HL-60 (cell line): ENCODE data around the gene AKAP13.

ENCODE experiments used
- GABPA ChIP-seq: IDR thresholded peaks from 2 replicates; pipeline ENCODE4 v1.6.1; 2012; ENCODE audit warnings: low read depth
- POLR2AphosphoS5 ChIP-seq: IDR thresholded peaks from 2 replicates; pipeline ENCODE4 v1.6.1; 2012; ENCODE audit warnings: low read depth
- TF ChIP-seq, protein P1 (sequence below): IDR thresholded peaks from one replicate; pipeline ENCODE4 v1.5.1; 2011; ENCODE audit warnings: low read length, control low read depth, inconsistent platforms; ENCODE audit not compliant: insufficient read depth
- TF ChIP-seq, protein P2 (sequence below): IDR thresholded peaks from 2 replicates; pipeline ENCODE4 v1.6.1; 2012; ENCODE audit warnings: low read depth; ENCODE audit not compliant: insufficient replicate concordance

DNA sequence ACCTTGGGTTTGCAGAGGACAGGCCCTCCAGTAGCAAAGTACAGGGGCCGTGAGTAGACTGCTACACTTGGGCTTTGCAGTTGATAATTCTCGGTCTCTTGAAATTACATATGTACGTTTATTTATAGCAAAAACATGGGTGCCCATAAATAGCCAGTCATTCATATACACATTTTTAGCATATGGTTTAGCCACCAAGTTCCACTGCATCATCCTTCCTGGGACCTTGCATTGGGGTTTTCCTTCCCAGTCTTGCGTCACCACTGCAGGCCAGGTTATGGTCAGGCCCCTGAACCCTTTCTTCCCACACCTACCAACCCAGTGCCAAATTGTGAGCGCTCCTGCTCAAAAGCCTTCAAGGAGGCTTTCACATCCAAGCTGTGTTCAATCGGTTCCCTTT is 401.7 kb downstream of the AKAP13 start:
- TF ChIP-seq, protein P1, sequence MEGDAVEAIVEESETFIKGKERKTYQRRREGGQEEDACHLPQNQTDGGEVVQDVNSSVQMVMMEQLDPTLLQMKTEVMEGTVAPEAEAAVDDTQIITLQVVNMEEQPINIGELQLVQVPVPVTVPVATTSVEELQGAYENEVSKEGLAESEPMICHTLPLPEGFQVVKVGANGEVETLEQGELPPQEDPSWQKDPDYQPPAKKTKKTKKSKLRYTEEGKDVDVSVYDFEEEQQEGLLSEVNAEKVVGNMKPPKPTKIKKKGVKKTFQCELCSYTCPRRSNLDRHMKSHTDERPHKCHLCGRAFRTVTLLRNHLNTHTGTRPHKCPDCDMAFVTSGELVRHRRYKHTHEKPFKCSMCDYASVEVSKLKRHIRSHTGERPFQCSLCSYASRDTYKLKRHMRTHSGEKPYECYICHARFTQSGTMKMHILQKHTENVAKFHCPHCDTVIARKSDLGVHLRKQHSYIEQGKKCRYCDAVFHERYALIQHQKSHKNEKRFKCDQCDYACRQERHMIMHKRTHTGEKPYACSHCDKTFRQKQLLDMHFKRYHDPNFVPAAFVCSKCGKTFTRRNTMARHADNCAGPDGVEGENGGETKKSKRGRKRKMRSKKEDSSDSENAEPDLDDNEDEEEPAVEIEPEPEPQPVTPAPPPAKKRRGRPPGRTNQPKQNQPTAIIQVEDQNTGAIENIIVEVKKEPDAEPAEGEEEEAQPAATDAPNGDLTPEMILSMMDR, result no peak
- TF ChIP-seq POLR2AphosphoS5 (no peak), GABPA (no peak)
- TF ChIP-seq, protein P2, sequence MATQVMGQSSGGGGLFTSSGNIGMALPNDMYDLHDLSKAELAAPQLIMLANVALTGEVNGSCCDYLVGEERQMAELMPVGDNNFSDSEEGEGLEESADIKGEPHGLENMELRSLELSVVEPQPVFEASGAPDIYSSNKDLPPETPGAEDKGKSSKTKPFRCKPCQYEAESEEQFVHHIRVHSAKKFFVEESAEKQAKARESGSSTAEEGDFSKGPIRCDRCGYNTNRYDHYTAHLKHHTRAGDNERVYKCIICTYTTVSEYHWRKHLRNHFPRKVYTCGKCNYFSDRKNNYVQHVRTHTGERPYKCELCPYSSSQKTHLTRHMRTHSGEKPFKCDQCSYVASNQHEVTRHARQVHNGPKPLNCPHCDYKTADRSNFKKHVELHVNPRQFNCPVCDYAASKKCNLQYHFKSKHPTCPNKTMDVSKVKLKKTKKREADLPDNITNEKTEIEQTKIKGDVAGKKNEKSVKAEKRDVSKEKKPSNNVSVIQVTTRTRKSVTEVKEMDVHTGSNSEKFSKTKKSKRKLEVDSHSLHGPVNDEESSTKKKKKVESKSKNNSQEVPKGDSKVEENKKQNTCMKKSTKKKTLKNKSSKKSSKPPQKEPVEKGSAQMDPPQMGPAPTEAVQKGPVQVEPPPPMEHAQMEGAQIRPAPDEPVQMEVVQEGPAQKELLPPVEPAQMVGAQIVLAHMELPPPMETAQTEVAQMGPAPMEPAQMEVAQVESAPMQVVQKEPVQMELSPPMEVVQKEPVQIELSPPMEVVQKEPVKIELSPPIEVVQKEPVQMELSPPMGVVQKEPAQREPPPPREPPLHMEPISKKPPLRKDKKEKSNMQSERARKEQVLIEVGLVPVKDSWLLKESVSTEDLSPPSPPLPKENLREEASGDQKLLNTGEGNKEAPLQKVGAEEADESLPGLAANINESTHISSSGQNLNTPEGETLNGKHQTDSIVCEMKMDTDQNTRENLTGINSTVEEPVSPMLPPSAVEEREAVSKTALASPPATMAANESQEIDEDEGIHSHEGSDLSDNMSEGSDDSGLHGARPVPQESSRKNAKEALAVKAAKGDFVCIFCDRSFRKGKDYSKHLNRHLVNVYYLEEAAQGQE, result no peak
